Transverse colon (tissue), 4 donors: ENCODE data around the gene KIF4B.

Experiments
- CTCF ChIP-seq, 5 experiments: fragments of 200-600 bp in 3 of 5; fragments of 450-650 bp in 2 of 5; sonication (generic) in 3 of 5; IDR thresholded peaks; 1 replicate in 2 of 5; 2 replicates in 3 of 5; pipeline ENCODE4 v1.5.1; 2016 to 2017; ENCODE audit warnings: antibody characterized with exemption in 5 of 5, inconsistent platforms in 3 of 5, mild to moderate bottlenecking in 2 of 5, moderate library complexity in 1 of 5
- POLR2A ChIP-seq: fragments of 450-650 bp; IDR thresholded peaks from one replicate; pipeline ENCODE4 v1.6.1; 2016; ENCODE audit warnings: antibody characterized with exemption, mild to moderate bottlenecking, moderate library complexity
- POLR2AphosphoS5 ChIP-seq, 3 donors: sonication (generic); formaldehyde crosslinking; IDR thresholded peaks; one replicate each; pipeline ENCODE4 v1.6.1; 2016; ENCODE audit warnings: antibody characterized with exemption in 3 of 3

GRCh38 chr5:155053501-155053900 lies 39.9 kb downstream of the KIF4B start:
- no peak for TF ChIP-seq CTCF (IDR thresholded peaks at IDR 0.05)
- no peak for TF ChIP-seq POLR2A
- TF ChIP-seq POLR2AphosphoS5 (IDR thresholded peaks at IDR 0.05), result no peak
